HEK293 (cell line): ENCODE data around the gene OR4K1.

Experiments used
- CTCF ChIA-PET: fragments of 350-600 bp; formaldehyde crosslinking; extraction: SDS; loops from one replicate; lab custom pipeline; 2021; ENCODE audit warnings: antibody characterized with exemption; lab: Yijun Ruan, JAX
- POLR2A ChIA-PET: fragments of 300-600 bp; formaldehyde crosslinking; extraction: SDS; loops from one replicate; lab custom pipeline; 2020; ENCODE audit warnings: antibody characterized with exemption, inconsistent platforms; lab: Yijun Ruan, JAX
- H3K27ac ChIP-seq: fragments of 200-500 bp; sonication (Bioruptor generic); 2 replicates; pipeline ENCODE4 v1.5.1; 2014; ENCODE audit warnings: low read depth, low read length, control low read depth, inconsistent platforms; ENCODE audit errors: extremely low read depth
- H3K36me3 ChIP-seq, 2 experiments: fragments of 200-500 bp in 1 of 2; sonication (Bioruptor generic) in 1 of 2; 1 replicate in 1 of 2; 2 replicates in 1 of 2; pipeline ENCODE4 v1.5.1; 2014 to 2017; ENCODE audit warnings: inconsistent platforms in 2 of 2, low read length in 2 of 2; ENCODE audit not compliant: control insufficient read depth in 2 of 2, insufficient read depth in 1 of 2
- H3K4me1 ChIP-seq: fragments of 200-500 bp; sonication (Bioruptor generic); 2 replicates; pipeline ENCODE4 v1.5.1; 2014; ENCODE audit warnings: mild to moderate bottlenecking, low read length, inconsistent platforms; ENCODE audit not compliant: control insufficient read depth, insufficient read depth
- H3K4me3 ChIP-seq: 2 replicates; pipeline ENCODE4 v1.5.1; 2011; ENCODE audit warnings: low read depth, mild to moderate bottlenecking, control low read depth, low read length, moderate library complexity
- H3K9me3 ChIP-seq: fragments of 200-500 bp; sonication (Bioruptor generic); 2 replicates; pipeline ENCODE4 v1.5.1; 2014; ENCODE audit warnings: low read depth, low read length, inconsistent platforms; ENCODE audit not compliant: control insufficient read depth, insufficient read depth
- BCL11A ChIP-seq: fragments of 450-650 bp; formaldehyde crosslinking; IDR thresholded peaks from 2 replicates; pipeline ENCODE4 v1.5.1; 2016; ENCODE audit warnings: low read depth, missing biosample characterization, missing genetic modification characterization
- BCL6B ChIP-seq: fragments of 450-650 bp; formaldehyde crosslinking; IDR thresholded peaks from 2 replicates; pipeline ENCODE4 v1.5.1; 2017; ENCODE audit warnings: missing biosample characterization, missing genetic modification characterization
- EGR2 ChIP-seq: fragments of 450-650 bp; formaldehyde crosslinking; IDR thresholded peaks from 2 replicates; pipeline ENCODE4 v1.5.1; 2016; ENCODE audit warnings: low read depth, missing biosample characterization, missing genetic modification characterization
- ELK4 ChIP-seq: IDR thresholded peaks from 2 replicates; pipeline ENCODE4 v1.6.1; 2011; ENCODE audit warnings: mild to moderate bottlenecking, low read depth, low read length, borderline replicate concordance
- KLF1 ChIP-seq: fragments of 450-650 bp; formaldehyde crosslinking; IDR thresholded peaks from 2 replicates; pipeline ENCODE4 v1.5.1; 2016; ENCODE audit warnings: missing biosample characterization, missing genetic modification characterization
- KLF9 ChIP-seq: fragments of 450-650 bp; formaldehyde crosslinking; IDR thresholded peaks from 2 replicates; pipeline ENCODE4 v1.5.1; 2016; ENCODE audit warnings: missing biosample characterization, missing genetic modification characterization, low read depth
- PRDM6 ChIP-seq: fragments of 450-650 bp; formaldehyde crosslinking; IDR thresholded peaks from 2 replicates; pipeline ENCODE4 v1.5.1; 2017; ENCODE audit warnings: missing biosample characterization, missing genetic modification characterization
- TCF7L2 ChIP-seq: IDR thresholded peaks from 2 replicates; pipeline ENCODE4 v1.6.1; 2011; ENCODE audit warnings: low read depth, mild to moderate bottlenecking, inconsistent platforms, low read length, moderate library complexity, borderline replicate concordance
- WT1 ChIP-seq: fragments of 450-650 bp; formaldehyde crosslinking; IDR thresholded peaks from 2 replicates; pipeline ENCODE4 v1.5.1; 2016; ENCODE audit warnings: missing biosample characterization, missing genetic modification characterization
- ZBTB17 ChIP-seq: fragments of 450-650 bp; formaldehyde crosslinking; IDR thresholded peaks from 2 replicates; pipeline ENCODE4 v1.5.1; 2016; ENCODE audit warnings: missing biosample characterization, missing genetic modification characterization
- ZEB2 ChIP-seq: fragments of 450-650 bp; formaldehyde crosslinking; IDR thresholded peaks from 2 replicates; pipeline ENCODE4 v1.5.1; 2016; ENCODE audit warnings: missing biosample characterization, missing genetic modification characterization
- ZNF138 ChIP-seq: fragments of 450-650 bp; formaldehyde crosslinking; IDR thresholded peaks from 2 replicates; pipeline ENCODE4 v1.5.1; 2016; ENCODE audit warnings: missing biosample characterization, missing genetic modification characterization, borderline replicate concordance
- ZNF169 ChIP-seq: fragments of 450-650 bp; formaldehyde crosslinking; IDR thresholded peaks from 2 replicates; pipeline ENCODE4 v1.5.1; 2016; ENCODE audit warnings: missing biosample characterization, missing genetic modification characterization
- ZNF19 ChIP-seq: fragments of 450-650 bp; formaldehyde crosslinking; IDR thresholded peaks from 2 replicates; pipeline ENCODE4; 2016; ENCODE audit warnings: missing biosample characterization, missing genetic modification characterization, low read depth
- ZNF211 ChIP-seq: fragments of 450-650 bp; formaldehyde crosslinking; IDR thresholded peaks from 2 replicates; pipeline ENCODE4 v1.5.1; 2016; ENCODE audit warnings: low read depth, missing biosample characterization, missing genetic modification characterization
- ZNF335 ChIP-seq: fragments of 450-650 bp; formaldehyde crosslinking; conservative IDR thresholded peaks from 2 replicates; pipeline ENCODE4 v1.5.1; 2016; ENCODE audit warnings: missing biosample characterization, missing genetic modification characterization
- ZNF354C ChIP-seq: fragments of 450-650 bp; formaldehyde crosslinking; IDR thresholded peaks from 2 replicates; pipeline ENCODE4 v1.5.1; 2016; ENCODE audit warnings: missing biosample characterization, missing genetic modification characterization, low read depth, borderline replicate concordance
- ZNF37A ChIP-seq: fragments of 450-650 bp; IDR thresholded peaks from 2 replicates; pipeline ENCODE4 v1.5.1; 2018; ENCODE audit warnings: missing biosample characterization, missing genetic modification characterization
- ZNF423 ChIP-seq: fragments of 450-650 bp; formaldehyde crosslinking; IDR thresholded peaks from 2 replicates; pipeline ENCODE4 v1.5.1; 2016; ENCODE audit warnings: missing biosample characterization, missing genetic modification characterization
- ZNF501 ChIP-seq: fragments of 450-650 bp; formaldehyde crosslinking; IDR thresholded peaks from 2 replicates; pipeline ENCODE4 v1.5.1; 2016; ENCODE audit warnings: missing biosample characterization, missing genetic modification characterization
- ZNF529 ChIP-seq: fragments of 450-650 bp; formaldehyde crosslinking; IDR thresholded peaks from 2 replicates; pipeline ENCODE4 v1.5.1; 2017; ENCODE audit warnings: missing genetic modification characterization, missing biosample characterization; ENCODE audit not compliant: insufficient replicate concordance
- ZNF548 ChIP-seq: fragments of 450-650 bp; formaldehyde crosslinking; IDR thresholded peaks from 2 replicates; pipeline ENCODE4 v1.5.1; 2016; ENCODE audit warnings: missing biosample characterization, missing genetic modification characterization
- ZNF561 ChIP-seq: fragments of 450-650 bp; IDR thresholded peaks from 2 replicates; pipeline ENCODE4 v1.5.1; 2018; ENCODE audit warnings: missing biosample characterization, missing genetic modification characterization, borderline replicate concordance
- ZNF623 ChIP-seq: fragments of 450-650 bp; formaldehyde crosslinking; IDR thresholded peaks from 2 replicates; pipeline ENCODE4 v1.5.1; 2016; ENCODE audit warnings: missing biosample characterization, missing genetic modification characterization
- ZNF626 ChIP-seq: fragments of 450-650 bp; sonication (Bioruptor Pico); formaldehyde crosslinking; IDR thresholded peaks from 2 replicates; pipeline ENCODE4 v1.5.1; 2018; ENCODE audit warnings: missing biosample characterization, missing genetic modification characterization, inconsistent platforms
- ZNF629 ChIP-seq: fragments of 450-650 bp; formaldehyde crosslinking; IDR thresholded peaks from 2 replicates; pipeline ENCODE4 v1.5.1; 2017; ENCODE audit warnings: missing biosample characterization, missing genetic modification characterization
- ZNF76 ChIP-seq: fragments of 450-650 bp; formaldehyde crosslinking; IDR thresholded peaks from 2 replicates; pipeline ENCODE4; 2016; ENCODE audit warnings: low read depth, missing biosample characterization, missing genetic modification characterization, borderline replicate concordance
- ZNF776 ChIP-seq: fragments of 450-650 bp; formaldehyde crosslinking; IDR thresholded peaks from 2 replicates; pipeline ENCODE4 v1.5.0; 2017; ENCODE audit warnings: missing biosample characterization, missing genetic modification characterization, borderline replicate concordance
- ZNF785 ChIP-seq: fragments of 450-650 bp; formaldehyde crosslinking; IDR thresholded peaks from 2 replicates; pipeline ENCODE4 v1.5.1; 2016; ENCODE audit warnings: missing biosample characterization, missing genetic modification characterization
- ZNF830 ChIP-seq: fragments of 450-650 bp; IDR thresholded peaks from 2 replicates; pipeline ENCODE4 v1.5.0; 2018; ENCODE audit warnings: missing biosample characterization, missing genetic modification characterization, low read depth, mild to moderate bottlenecking, moderate library complexity
- ZNF837 ChIP-seq: fragments of 450-650 bp; formaldehyde crosslinking; IDR thresholded peaks from 2 replicates; pipeline ENCODE4 v1.5.1; 2016; ENCODE audit warnings: missing biosample characterization, missing genetic modification characterization

OR4K1 gene

DNA sequence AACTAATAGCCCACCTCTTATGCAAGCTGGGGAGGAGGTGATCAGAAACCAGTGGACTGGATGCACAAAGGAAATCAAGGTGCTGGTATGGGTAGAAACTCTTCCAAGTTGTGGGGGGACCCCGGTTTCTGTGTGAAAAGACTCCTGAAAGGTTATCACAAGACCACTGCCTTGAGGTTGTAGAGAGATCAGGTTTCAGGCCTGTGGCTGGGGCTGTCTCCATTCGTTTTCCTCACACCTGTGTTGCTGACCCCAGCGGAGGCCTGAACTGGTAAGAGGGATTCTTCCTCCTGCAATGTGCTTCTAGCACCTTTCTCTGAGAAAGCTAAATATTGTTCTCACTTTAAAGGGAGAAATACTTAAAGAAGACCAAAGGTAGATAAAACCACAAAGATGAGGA lies 19.6 kb upstream of the OR4K1 start:
- Histone ChIP-seq H3K4me3 (no peak overlapping the region), H3K9me3 (no peaks in the 10 kb centered on the region), H3K27ac (no peak overlapping the region)
- TF ChIP-seq ZNF169 (no peak), ZNF138 (no peak), ZNF785 (tag by site-specific recombination) (no peak), ZBTB17 (tag by site-specific recombination) (no peak), KLF1 (no peak), ZNF76 (tag by site-specific recombination) (no peak), ZNF529 (tag by site-specific recombination) (no peak), ZNF19 (tag by site-specific recombination) (no peak)
- TF ChIP-seq, all 188 proteins: peak for 0
- POLR2A ChIA-PET: no interaction called here
- Histone ChIP-seq H3K4me1 (no peaks in the 10 kb centered on the region), H3K36me3 (no peaks in the 10 kb centered on the region)
- CTCF ChIA-PET: no interaction called here

GRCh38 chr14:19917243-19917642 lies 13.5 kb upstream of the OR4K1 start:
- no peaks in the 10 kb centered on the region for H3K9me3 ChIP-seq
- no peak overlapping the region for H3K4me3 ChIP-seq
- POLR2A ChIA-PET: no interaction called here
- TF ChIP-seq ZNF623 (tag by site-specific recombination): no peak
- TF ChIP-seq ZNF501 (tag by site-specific recombination): no peak
- no peak for TF ChIP-seq ZNF354C
- no peak for TF ChIP-seq ZNF626 (tag by site-specific recombination)
- TF ChIP-seq ZNF335 (tag by site-specific recombination): no peak
- TF ChIP-seq ZEB2 (tag by site-specific recombination): no peak
- TF ChIP-seq EGR2 (tag by site-specific recombination): no peak
- CTCF ChIA-PET: interaction anchor here (0.7 kb wide), 1 partner anchor 11 kb away, joined by 3 read pairs; no protein-coding TSS in a partner anchor
- H3K27ac ChIP-seq: no peak overlapping the region
- H3K36me3 ChIP-seq: no peaks in the 10 kb centered on the region
- no peaks in the 10 kb centered on the region for H3K4me1 ChIP-seq

GRCh38 chr14:19917955-19918518 lies 12.7 kb upstream of the OR4K1 start:
- CTCF ChIA-PET: interaction anchor here (0.8 kb wide), 1 partner anchor 1831 kb away, joined by 3 read pairs; no protein-coding TSS in a partner anchor
- POLR2A ChIA-PET: no interaction called here
- TF ChIP-seq BCL11A (tag by site-specific recombination) (no peak), ZNF548 (tag by site-specific recombination) (no peak), ZNF837 (tag by site-specific recombination) (no peak), ZNF830 (no peak), ELK4 (no peak), ZNF561 (tag by site-specific recombination) (no peak), PRDM6 (tag by site-specific recombination) (no peak), KLF9 (tag by site-specific recombination) (no peak), ZNF623 (tag by site-specific recombination) (no peak), WT1 (no peak), TCF7L2 (no peak), ZNF423 (tag by site-specific recombination) (no peak), ZNF211 (tag by site-specific recombination) (no peak), ZNF776 (tag by site-specific recombination) (no peak), ZNF629 (no peak), ZNF37A (no peak), BCL6B (tag by site-specific recombination) (no peak)

More at GRCh38 chr14:19917955-19918518, 12.7 kb upstream of the OR4K1 start:
- no peaks in the 10 kb centered on the region for H3K9me3 ChIP-seq
- no peak overlapping the region for H3K27ac ChIP-seq
- H3K4me1 ChIP-seq: no peaks in the 10 kb centered on the region
- no peaks in the 10 kb centered on the region for H3K36me3 ChIP-seq
- H3K4me3 ChIP-seq: no peak overlapping the region
